AG10803 (cell line): ENCODE measurements around the gene HUNK.

Experiments used
- DNase-seq: peaks from one replicate; pipeline ENCODE4 v3.0.0; 2010; ENCODE audit warnings: low read depth
- H3K4me3 ChIP-seq: 2 replicates; pipeline ENCODE4 v1.5.1; 2011; ENCODE audit warnings: mild to moderate bottlenecking, low read length, control low read depth
- CTCF ChIP-seq: conservative IDR thresholded peaks from 2 replicates; pipeline ENCODE4 v1.5.1; 2011; ENCODE audit warnings: mild to moderate bottlenecking, low read length, control low read depth, inconsistent platforms

The HUNK gene

DNA sequence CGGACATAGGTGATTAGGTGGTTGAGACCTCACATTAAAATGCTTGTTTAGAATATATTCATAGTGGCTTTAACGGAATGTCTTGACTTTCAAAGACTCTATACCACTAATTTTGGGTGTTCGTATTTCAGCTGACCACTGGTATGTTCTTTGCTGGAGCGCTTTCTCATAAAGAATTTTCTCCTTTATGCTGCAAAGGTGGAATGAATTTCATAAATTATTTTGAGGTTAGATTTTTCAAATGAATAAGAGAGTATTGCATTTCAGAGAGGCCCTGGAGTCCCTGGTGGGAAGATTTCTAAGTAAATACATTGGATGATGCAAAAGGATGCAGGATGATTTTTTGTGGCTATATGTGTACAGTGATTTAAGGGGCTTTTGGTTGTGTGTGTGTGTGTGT is 55.8 kb downstream of the HUNK start:
- DNase-seq, result no peak
- H3K4me3 ChIP-seq, result no peak overlapping the region
- TF ChIP-seq CTCF, result no peak

DNA sequence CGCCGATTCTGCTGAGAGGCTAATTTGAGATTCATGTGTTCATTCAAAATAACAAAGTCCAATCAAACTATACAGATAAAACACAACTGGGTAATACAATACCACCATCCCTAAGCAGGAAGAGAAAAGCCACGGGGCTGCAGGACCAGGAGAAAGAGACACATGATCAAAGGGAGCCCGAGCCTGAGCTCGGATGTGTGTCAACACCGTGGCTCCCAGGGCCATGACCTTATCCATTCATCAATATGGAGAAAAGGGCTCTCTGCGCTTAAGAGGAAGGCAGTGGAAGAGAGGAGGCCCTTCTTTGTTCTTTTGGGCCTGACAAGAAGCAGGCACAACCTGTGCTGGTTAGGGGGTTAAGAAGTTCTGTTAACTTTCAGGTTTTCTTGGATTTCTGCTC is 56.7 kb downstream of the HUNK start:
- no peak overlapping the region for H3K4me3 ChIP-seq
- no peak for DNase-seq
- TF ChIP-seq CTCF, result no peak

GRCh38 chr21:31930001-31930400 is 57.2 kb downstream of the HUNK start:
- TF ChIP-seq CTCF, result no peak
- no peak overlapping the region for H3K4me3 ChIP-seq
- no peak for DNase-seq

DNA sequence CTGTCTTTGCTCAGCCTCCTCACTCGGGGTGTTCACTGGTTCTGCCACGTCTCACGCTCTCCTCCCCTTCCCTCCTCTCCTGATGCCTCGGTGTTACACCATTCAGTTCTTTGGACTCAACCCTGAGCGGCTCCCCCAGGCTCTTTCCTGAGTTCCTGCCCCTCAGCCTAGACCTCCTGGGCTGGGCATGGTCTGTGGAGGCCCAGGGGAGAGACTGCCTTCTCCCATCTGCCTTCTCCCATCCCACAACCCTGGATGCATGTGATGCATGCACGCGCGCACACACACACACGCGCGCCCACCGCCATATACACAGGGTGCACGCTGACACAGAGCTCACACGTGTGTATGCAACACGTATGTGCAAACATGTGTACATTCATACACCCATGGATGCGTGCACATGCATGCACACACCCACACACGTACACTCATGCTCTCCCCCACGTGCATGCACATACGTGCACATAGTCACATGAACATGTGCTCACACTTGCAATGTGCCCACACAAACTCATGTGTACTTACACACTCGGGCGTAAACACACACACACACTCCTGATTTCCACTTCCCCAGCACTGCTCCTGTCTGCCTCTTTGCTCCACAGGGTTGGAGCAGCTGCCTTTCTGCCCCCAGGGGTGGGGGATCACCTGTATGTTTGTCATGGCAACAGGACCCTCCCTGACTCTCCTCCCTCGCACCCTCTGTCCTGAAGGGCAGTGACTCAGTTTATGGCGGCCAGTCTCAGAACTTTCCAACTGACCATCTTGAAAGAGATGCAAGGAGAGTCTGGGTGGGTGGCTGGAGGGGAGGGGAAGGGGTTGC is 59.0 kb downstream of the HUNK start:
- H3K4me3 ChIP-seq, result no peak overlapping the region
- TF ChIP-seq CTCF, result no peak
- no peak for DNase-seq

- TF ChIP-seq CTCF, result no peak
- no peak for DNase-seq
- H3K4me3 ChIP-seq, result no peak overlapping the region
Measured at GRCh38 chr21:31932470-31932764, 59.6 kb downstream of the HUNK start.

GRCh38 chr21:31937303-31937702 is 64.5 kb downstream of the HUNK start:
- no peak overlapping the region for H3K4me3 ChIP-seq
- no peak for DNase-seq
- TF ChIP-seq CTCF, result no peak
